GM21825 (cell line): ENCODE data around the gene IL4.

Experiments
- ATAC-seq: cut with Tn5 transposase; IDR thresholded peaks from one replicate; pipeline ENCODE4 v1.9.1; 2021; ENCODE audit warnings: mild to moderate bottlenecking, moderate library complexity; ENCODE audit not compliant: unreplicated experiment

Gene IL4

GRCh38 chr5:132669966-132670882 is 3.6 kb upstream of the IL4 start:
- no peak for ATAC-seq

- ATAC-seq = no peak
Observed at GRCh38 chr5:132671000-132671399, 2.8 kb upstream of the IL4 start.

GRCh38 chr5:132673488-132673887 is 301 bp upstream of the IL4 start:
- no peak for ATAC-seq

- peak; percentile 82 for ATAC-seq
Observed at GRCh38 chr5:132674671-132675506, 1.1 kb downstream of the IL4 start.

GRCh38 chr5:132675936-132676689 is 2.3 kb downstream of the IL4 start:
- ATAC-seq = no peak

GRCh38 chr5:132677191-132677590 is 3.4 kb downstream of the IL4 start:
- ATAC-seq = no peak

- ATAC-seq = no peak
Observed at GRCh38 chr5:132677682-132678400, 4.1 kb downstream of the IL4 start.

GRCh38 chr5:132678735-132679134 is 4.9 kb downstream of the IL4 start:
- ATAC-seq = no peak

- ATAC-seq = no peak
Observed at GRCh38 chr5:132679166-132679565, 5.4 kb downstream of the IL4 start.

GRCh38 chr5:132679717-132680380 is 6.1 kb downstream of the IL4 start:
- ATAC-seq = no peak

- no peak for ATAC-seq
Observed at GRCh38 chr5:132680780-132681475, 7.1 kb downstream of the IL4 start.

GRCh38 chr5:132681476-132681831 is 7.7 kb downstream of the IL4 start:
- no peak for ATAC-seq

- ATAC-seq = no peak
Observed at GRCh38 chr5:132681983-132682382, 8.2 kb downstream of the IL4 start.

- no peak for ATAC-seq
Observed at GRCh38 chr5:132684491-132684890, 10.7 kb downstream of the IL4 start.

GRCh38 chr5:132684922-132685720 is 11.3 kb downstream of the IL4 start:
- no peak for ATAC-seq

- no peak for ATAC-seq
Observed at GRCh38 chr5:132686193-132686592, 12.4 kb downstream of the IL4 start.

GRCh38 chr5:132687995-132688394 is 14.2 kb downstream of the IL4 start:
- ATAC-seq = no peak

- no peak for ATAC-seq
Observed at GRCh38 chr5:132688536-132689339, 14.9 kb downstream of the IL4 start.
